IMR-90 (cell line): ENCODE results near the gene FAM114A2.

Experiments
- BHLHE40 ChIP-seq: fragments of 150-350 bp; IDR thresholded peaks from 2 replicates; pipeline ENCODE4 v1.6.1; 2016; ENCODE audit warnings: mild to moderate bottlenecking, low read depth, low read length
- CEBPB ChIP-seq: IDR thresholded peaks from 2 replicates; pipeline ENCODE4 v1.6.1; 2012; ENCODE audit warnings: low read depth, low read length, improper control_type of control experiment
- CHD1 ChIP-seq: IDR thresholded peaks from 2 replicates; pipeline ENCODE4 v1.6.1; 2012; ENCODE audit warnings: low read depth, low read length, improper control_type of control experiment
- CTCF ChIP-seq: conservative IDR thresholded peaks from 2 replicates; pipeline ENCODE4 v1.5.1; 2012; ENCODE audit warnings: mild to moderate bottlenecking, low read depth, low read length, improper control_type of control experiment
- MAFK ChIP-seq: IDR thresholded peaks from 2 replicates; pipeline ENCODE4 v1.6.1; 2012; ENCODE audit warnings: low read depth, low read length, improper control_type of control experiment
- MAZ ChIP-seq: IDR thresholded peaks from 2 replicates; pipeline ENCODE4 v1.6.1; 2012; ENCODE audit warnings: low read depth, mild to moderate bottlenecking, low read length, improper control_type of control experiment, moderate library complexity, borderline replicate concordance
- MXI1 ChIP-seq: IDR thresholded peaks from 2 replicates; pipeline ENCODE4 v1.6.1; 2012; ENCODE audit warnings: low read depth, mild to moderate bottlenecking, low read length, moderate library complexity, borderline replicate concordance
- POLR2A ChIP-seq: IDR thresholded peaks from 2 replicates; pipeline ENCODE4 v1.6.1; 2012; ENCODE audit warnings: mild to moderate bottlenecking, low read depth, low read length
- RAD21 ChIP-seq: IDR thresholded peaks from 2 replicates; pipeline ENCODE4 v1.6.1; 2012; ENCODE audit warnings: low read length, improper control_type of control experiment
- RFX5 ChIP-seq: IDR thresholded peaks from 2 replicates; pipeline ENCODE4 v1.8.0; 2012; ENCODE audit warnings: low read depth, mild to moderate bottlenecking, low read length, moderate library complexity
- SMC3 ChIP-seq: fragments of 150-350 bp; IDR thresholded peaks from 2 replicates; pipeline ENCODE4 v1.6.1; 2016; ENCODE audit warnings: low read depth, mild to moderate bottlenecking, antibody characterized with exemption, low read length, moderate library complexity
- TF ChIP-seq, protein P1 (sequence below): fragments of 150-350 bp; IDR thresholded peaks from 2 replicates; pipeline ENCODE4 v1.6.1; 2017; ENCODE audit warnings: mild to moderate bottlenecking, antibody characterized with exemption, low read length, low read depth

- TF ChIP-seq POLR2A = peak; percentile 39; the same call in 1 of the 2 replicates
- TF ChIP-seq CTCF = peak; percentile 97
- TF ChIP-seq RAD21 = peak; percentile 99
- TF ChIP-seq RFX5 = no peak
- no peak for TF ChIP-seq CEBPB
- no peak for TF ChIP-seq BHLHE40
- no peak for TF ChIP-seq MXI1
- TF ChIP-seq MAZ = no peak
- TF ChIP-seq, protein P1, sequence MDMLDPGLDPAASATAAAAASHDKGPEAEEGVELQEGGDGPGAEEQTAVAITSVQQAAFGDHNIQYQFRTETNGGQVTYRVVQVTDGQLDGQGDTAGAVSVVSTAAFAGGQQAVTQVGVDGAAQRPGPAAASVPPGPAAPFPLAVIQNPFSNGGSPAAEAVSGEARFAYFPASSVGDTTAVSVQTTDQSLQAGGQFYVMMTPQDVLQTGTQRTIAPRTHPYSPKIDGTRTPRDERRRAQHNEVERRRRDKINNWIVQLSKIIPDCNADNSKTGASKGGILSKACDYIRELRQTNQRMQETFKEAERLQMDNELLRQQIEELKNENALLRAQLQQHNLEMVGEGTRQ = no peak
- TF ChIP-seq MAFK = no peak
- TF ChIP-seq CHD1 = no peak
- TF ChIP-seq SMC3 = peak; percentile 91
Measured at GRCh38 chr5:154072414-154073171, 33.9 kb upstream of the FAM114A2 start.
